Esophagus muscularis mucosa (tissue), 4 donors: ENCODE measurements around the gene UGT2B11.

ENCODE experiments used
- EP300 ChIP-seq: sonication (generic); formaldehyde crosslinking; IDR thresholded peaks from one replicate; pipeline ENCODE4 v1.6.1; 2017; ENCODE audit warnings: antibody characterized with exemption
- POLR2A ChIP-seq: fragments of 450-650 bp; IDR thresholded peaks from one replicate; pipeline ENCODE4 v1.6.1; 2017; ENCODE audit warnings: antibody characterized with exemption, moderate library complexity, mild to moderate bottlenecking, low read depth
- POLR2AphosphoS5 ChIP-seq, 2 donors: sonication (generic); formaldehyde crosslinking; IDR thresholded peaks; one replicate each; pipeline ENCODE4 v1.6.1; 2017; ENCODE audit warnings: antibody characterized with exemption in 2 of 2
- TF ChIP-seq, protein P1 (sequence below), 3 experiments: fragments of 200-600 bp in 2 of 3; fragments of 450-650 bp in 1 of 3; sonication (generic) in 2 of 3; IDR thresholded peaks; one replicate each; pipeline ENCODE4 v1.5.1; 2017 to 2019; ENCODE audit warnings: antibody characterized with exemption in 3 of 3, mild to moderate bottlenecking in 2 of 3, moderate library complexity in 1 of 3

DNA sequence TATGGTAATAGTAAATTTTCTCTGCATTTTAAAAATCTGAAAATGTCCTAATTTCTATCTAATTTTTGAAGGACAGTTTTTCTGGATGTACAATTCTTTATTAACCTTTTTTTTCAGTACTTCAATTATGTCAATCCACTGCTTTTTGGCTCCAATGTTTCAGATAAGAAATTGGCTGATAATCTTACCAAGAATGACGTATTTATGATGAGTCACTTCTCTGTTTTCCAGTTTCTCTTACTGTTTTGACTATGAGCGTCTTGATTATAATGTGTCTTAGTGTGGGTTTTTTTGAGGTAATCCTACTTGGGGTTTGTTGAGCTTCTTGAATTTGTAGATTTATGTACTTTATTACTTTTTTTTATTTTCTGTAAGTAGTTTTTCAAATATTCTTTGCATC is 47.2 kb downstream of the UGT2B11 start:
- no peak for TF ChIP-seq EP300
- no peak for TF ChIP-seq POLR2AphosphoS5 (IDR thresholded peaks at IDR 0.05)
- TF ChIP-seq, protein P1, sequence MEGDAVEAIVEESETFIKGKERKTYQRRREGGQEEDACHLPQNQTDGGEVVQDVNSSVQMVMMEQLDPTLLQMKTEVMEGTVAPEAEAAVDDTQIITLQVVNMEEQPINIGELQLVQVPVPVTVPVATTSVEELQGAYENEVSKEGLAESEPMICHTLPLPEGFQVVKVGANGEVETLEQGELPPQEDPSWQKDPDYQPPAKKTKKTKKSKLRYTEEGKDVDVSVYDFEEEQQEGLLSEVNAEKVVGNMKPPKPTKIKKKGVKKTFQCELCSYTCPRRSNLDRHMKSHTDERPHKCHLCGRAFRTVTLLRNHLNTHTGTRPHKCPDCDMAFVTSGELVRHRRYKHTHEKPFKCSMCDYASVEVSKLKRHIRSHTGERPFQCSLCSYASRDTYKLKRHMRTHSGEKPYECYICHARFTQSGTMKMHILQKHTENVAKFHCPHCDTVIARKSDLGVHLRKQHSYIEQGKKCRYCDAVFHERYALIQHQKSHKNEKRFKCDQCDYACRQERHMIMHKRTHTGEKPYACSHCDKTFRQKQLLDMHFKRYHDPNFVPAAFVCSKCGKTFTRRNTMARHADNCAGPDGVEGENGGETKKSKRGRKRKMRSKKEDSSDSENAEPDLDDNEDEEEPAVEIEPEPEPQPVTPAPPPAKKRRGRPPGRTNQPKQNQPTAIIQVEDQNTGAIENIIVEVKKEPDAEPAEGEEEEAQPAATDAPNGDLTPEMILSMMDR (IDR thresholded peaks at IDR 0.05): no peak
- TF ChIP-seq POLR2A: no peak
